SW480 (cell line): ENCODE data around the gene MPIG6B.

ENCODE experiments used
- DNase-seq: peaks from one replicate; pipeline ENCODE4 v3.0.0-alpha.2; 2016; ENCODE audit warnings: low spot score

Gene MPIG6B

GRCh38 chr6:31723245-31723979, at the start of gene MPIG6B:
Gene MPIG6B, plus strand, starts transcription at chr6:31723373. Its CDS starts 11 bp downstream, at chr6:31723384.
- DNase-seq = no peak

GRCh38 chr6:31676322-31676903, 46.8 kb upstream of the MPIG6B start:
- no peak for DNase-seq

- DNase-seq = no peak
Measured at GRCh38 chr6:31676904-31677303, 46.3 kb upstream of the MPIG6B start.

- no peak for DNase-seq
Measured at GRCh38 chr6:31677955-31678354, 45.2 kb upstream of the MPIG6B start.

GRCh38 chr6:31680226-31681134, 42.7 kb upstream of the MPIG6B start, which contains the start of gene LY6G5C:
Gene LY6G5C, minus strand, starts transcription at chr6:31681067. Its CDS starts 694 bp downstream, at chr6:31680373.
- DNase-seq = peak; percentile 89

- peak; percentile 31 for DNase-seq
Measured at GRCh38 chr6:31681135-31681671, 42.0 kb upstream of the MPIG6B start.

- DNase-seq = no peak
Measured at GRCh38 chr6:31683591-31683990, 39.6 kb upstream of the MPIG6B start.

GRCh38 chr6:31686483-31686882, 36.7 kb upstream of the MPIG6B start:
- DNase-seq = no peak

- no peak for DNase-seq
Measured at GRCh38 chr6:31687321-31687720, 35.9 kb upstream of the MPIG6B start.

GRCh38 chr6:31687860-31688693, 35.1 kb upstream of the MPIG6B start:
- DNase-seq = no peak

GRCh38 chr6:31689249-31690110, 33.7 kb upstream of the MPIG6B start:
- DNase-seq = no peak

- DNase-seq = no peak
Measured at GRCh38 chr6:31690231-31691077, 32.7 kb upstream of the MPIG6B start.

- DNase-seq = no peak
Measured at GRCh38 chr6:31691078-31691463, 32.1 kb upstream of the MPIG6B start.

- DNase-seq = no peak
Measured at GRCh38 chr6:31691564-31692108, 31.5 kb upstream of the MPIG6B start.

- DNase-seq = no peak
Measured at GRCh38 chr6:31692353-31692752, 30.8 kb upstream of the MPIG6B start.

- no peak for DNase-seq
Measured at GRCh38 chr6:31692886-31693285, 30.3 kb upstream of the MPIG6B start.

GRCh38 chr6:31693535-31693934, 29.6 kb upstream of the MPIG6B start:
- DNase-seq = no peak

- DNase-seq = no peak
Measured at GRCh38 chr6:31697555-31697954, 25.6 kb upstream of the MPIG6B start.

GRCh38 chr6:31700740-31701401, 22.3 kb upstream of the MPIG6B start:
- no peak for DNase-seq
